K562 (cell line): ENCODE results near the gene PDE6G. TPM values are rescaled to one million over a fixed set of nuclear protein-coding genes. Genes with fewer than 3 reads are reported as not detected.

Source experiments
- ATAC-seq: fragments of 200-7000 bp; cut with Tn5 transposase; 3 replicates; pipeline ENCODE4 v1.9.1; 2020; ENCODE audit warnings: moderate library complexity
- BruUV-seq: library from RNA; stranded (reverse); fragments of 400-500 nt; replicated peaks from 2 replicates; lab custom pipeline; 2021; lab: Mats Ljungman, UMichigan
- CTCF ChIA-PET: fragments of 300-600 bp; formaldehyde crosslinking; extraction: SDS; loops from one replicate; lab custom pipeline; 2021; ENCODE audit warnings: low intra/inter-chr PET ratio; lab: Yijun Ruan, JAX
- POLR2A ChIA-PET: fragments of 300-600, 350-650 bp; sonication (Branson Sonifier 250); formaldehyde crosslinking; extraction: SDS; loops from one replicate; lab custom pipeline; 2021; ENCODE audit warnings: antibody characterized with exemption, inconsistent platforms; lab: Yijun Ruan, JAX
- DNase-seq, 4 experiments: peaks; one replicate each; pipeline versions ENCODE4 v3.0.0 to v3.0.0-alpha.2; 2011 to 2018; ENCODE audit warnings: low spot score in 3 of 4, mixed read lengths in 3 of 4; ENCODE audit errors: extremely low read depth in 1 of 4
- FAIRE-seq: peaks from 2 replicates; lab custom pipeline; 2011; peaks lifted over from hg19 to GRCh38; lab: Jason Lieb, UNC
- H2AFZ ChIP-seq: 2 replicates; pipeline ENCODE4 v1.6.0; 2011; ENCODE audit warnings: low read depth, low read length, control low read depth, inconsistent platforms
- H3K27ac ChIP-seq: fragments of 200-600 bp; 3 replicates; pipeline ENCODE4 v1.8.0; 2011; ENCODE audit warnings: low read depth, mild to moderate bottlenecking, control low read depth, inconsistent platforms, low read length, moderate library complexity, mixed read lengths; ENCODE audit errors: extremely low read depth
- H3K27me3 ChIP-seq, 2 experiments: fragments of 300-600 bp in 1 of 2; 2 replicates in 1 of 2; 3 replicates in 1 of 2; pipeline versions ENCODE4 v1.6.0 to v1.8.0; 2011; ENCODE audit warnings: inconsistent platforms in 2 of 2, low read length in 2 of 2, mild to moderate bottlenecking in 1 of 2, mixed read lengths in 1 of 2, moderate library complexity in 1 of 2; ENCODE audit not compliant: control insufficient read depth in 2 of 2, insufficient read depth in 2 of 2
- H3K36me3 ChIP-seq: fragments of 300-600 bp; 3 replicates; pipeline ENCODE4 v1.8.0; 2011; ENCODE audit warnings: mild to moderate bottlenecking, low read length, inconsistent platforms; ENCODE audit not compliant: control insufficient read depth, insufficient read depth
- H3K4me1 ChIP-seq, 2 experiments: fragments of 200-600 bp in 1 of 2; replicated peaks in 1 of 2; 2 replicates in 1 of 2; 3 replicates in 1 of 2; pipeline versions ENCODE4 v1.5.1 to v1.8.0; 2011; ENCODE audit warnings: inconsistent platforms in 2 of 2, low read length in 2 of 2, mild to moderate bottlenecking in 1 of 2, mixed read lengths in 1 of 2, moderate library complexity in 1 of 2; ENCODE audit not compliant: control insufficient read depth in 2 of 2, insufficient read depth in 2 of 2
- H3K4me2 ChIP-seq: 2 replicates; pipeline ENCODE4 v1.6.1; 2011; ENCODE audit warnings: low read length, control low read depth, inconsistent platforms, mixed read lengths; ENCODE audit not compliant: insufficient read depth
- H3K4me3 ChIP-seq: fragments of 200-600 bp; sonication (generic), shearing (Covaris generic); 2 replicates; pipeline ENCODE4 v1.5.1; 2016; ENCODE audit warnings: control low read depth, inconsistent platforms
- H3K79me2 ChIP-seq: fragments of 200-600 bp; 3 replicates; pipeline ENCODE4 v1.8.0; 2011; ENCODE audit warnings: low read length, inconsistent platforms; ENCODE audit not compliant: control insufficient read depth, insufficient read depth
- H3K9ac ChIP-seq, 2 experiments: 2 replicates each; pipeline versions ENCODE4 v1.6.0 to v1.6.1; 2011; ENCODE audit warnings: low read depth in 2 of 2, low read length in 2 of 2, control low read depth in 1 of 2, inconsistent platforms in 1 of 2, mild to moderate bottlenecking in 1 of 2, mixed read lengths in 1 of 2; ENCODE audit not compliant: insufficient read depth in 1 of 2
- H3K9me1 ChIP-seq: one replicate; pipeline ENCODE4 v1.6.0; 2011; ENCODE audit warnings: inconsistent platforms, mild to moderate bottlenecking, low read length, moderate library complexity; ENCODE audit not compliant: control insufficient read depth, insufficient read depth
- H3K9me3 ChIP-seq: replicated peaks from 2 replicates; pipeline ENCODE4 v1.5.1; 2011; ENCODE audit warnings: low read depth, low read length, inconsistent platforms; ENCODE audit not compliant: control insufficient read depth, insufficient read depth
- H4K20me1 ChIP-seq: replicated peaks from 2 replicates; pipeline ENCODE4 v1.6.1; 2011; ENCODE audit warnings: low read length, inconsistent platforms, mixed read lengths; ENCODE audit not compliant: control insufficient read depth, insufficient read depth
- ELF1 ChIP-seq: fragments of 200-800 bp; sonication (Bioruptor generic); IDR thresholded peaks from 2 replicates; pipeline ENCODE4 v1.6.1; 2016; ENCODE audit warnings: missing genetic modification characterization, missing compliant biosample characterization
- HOMEZ ChIP-seq: fragments of 250-450 bp; sonication (Bioruptor Pico); IDR thresholded peaks from 2 replicates; pipeline ENCODE4 v1.4.0; 2020; ENCODE audit warnings: mild to moderate bottlenecking, moderate library complexity
- MBD2 ChIP-seq: sonication (generic); IDR thresholded peaks from 2 replicates; pipeline ENCODE4 v1.6.1; 2016; ENCODE audit warnings: low read depth, borderline replicate concordance
- MTA2 ChIP-seq: fragments of 450-650 bp; IDR thresholded peaks from 2 replicates; pipeline ENCODE4 v1.6.1; 2016; ENCODE audit warnings: low read depth
- RBM15 ChIP-seq: fragments of 200-400 bp; formaldehyde crosslinking; IDR thresholded peaks from 2 replicates; pipeline ENCODE4 v1.6.1; 2018; ENCODE audit warnings: mild to moderate bottlenecking, low read length, moderate library complexity; ENCODE audit not compliant: insufficient read depth
- REST ChIP-seq, 2 experiments: fragments of 450-650 bp; formaldehyde crosslinking in 1 of 2; IDR thresholded peaks; 2 replicates each; pipeline versions ENCODE4 v1.4.0 to v1.6.1; 2014 to 2020; ENCODE audit warnings: mild to moderate bottlenecking in 2 of 2, borderline replicate concordance in 1 of 2, low read depth in 1 of 2
- SLC30A9 ChIP-seq: fragments of 250-450 bp; sonication (Bioruptor Pico); IDR thresholded peaks from 2 replicates; pipeline ENCODE4 v1.8.0; 2022; ENCODE audit warnings: mild to moderate bottlenecking, moderate library complexity
- ZBTB33 ChIP-seq: sonication (generic); formaldehyde crosslinking; IDR thresholded peaks from 2 replicates; pipeline ENCODE4 v1.8.1; 2023; ENCODE audit warnings: mild to moderate bottlenecking, missing genetic modification reagents
- ZNF124 ChIP-seq: sonication (generic); formaldehyde crosslinking; IDR thresholded peaks from 2 replicates; pipeline ENCODE4 v1.8.1; 2022; ENCODE audit warnings: missing genetic modification reagents
- ZNF253 ChIP-seq: fragments of 250-450 bp; sonication (Bioruptor Pico); conservative IDR thresholded peaks from 2 replicates; pipeline ENCODE4 v1.6.1; 2021; ENCODE audit warnings: mild to moderate bottlenecking
- ZNF76 ChIP-seq: fragments of 250-450 bp; sonication (Bioruptor Pico); IDR thresholded peaks from 2 replicates; pipeline ENCODE4 v1.4.0; 2020; ENCODE audit warnings: mild to moderate bottlenecking, moderate library complexity, borderline replicate concordance
- WGBS: fragments of 100-300 bp; shearing (Covaris generic); methylation state at CpG from one replicate; pipeline ENCODE4 v1.1.6; 2016; ENCODE audit warnings: low coverage, mixed read lengths; ENCODE audit not compliant: insufficient coverage; ENCODE audit errors: missing lambda C conversion rate; 5-methylcytosine and 5-hydroxymethylcytosine counted together
- in situ Hi-C: fragments of 300-500 bp; cut with MboI; formaldehyde crosslinking; loops from 4 replicates; pipeline ENCODE4 v1.15.0; 2018; ENCODE audit warnings: inconsistent platforms, mixed read lengths
- intact Hi-C: fragments of 100-400 bp; cut with micrococcal nuclease; formaldehyde crosslinking; loops from 2 replicates; pipeline ENCODE4 v1.14.2; 2022
- polyA plus RNA-seq, 8 experiments: library from polyadenylated mRNA; depleted of rRNA in 4 of 8; stranded (reverse) in 5 of 8; unstranded in 3 of 8; fragments of >200 nt; fragmentation: Nextera tagmentation in 2 of 8; fragmentation: Illumina TruSeq in 1 of 8; extraction: Ambion mirVana in 2 of 8; extraction: Trizol in 1 of 8; gene quantifications; 2 replicates each; pipeline versions ENCODE4 v1.2.1 to v1.2.3, GENCODE V29; 2011 to 2014; ENCODE audit warnings: inconsistent platforms in 1 of 8, missing spikeins in 1 of 8
- total RNA-seq, 7 experiments: library from RNA; depleted of rRNA in 6 of 7; stranded (reverse); fragments of >200 nt in 6 of 7; fragmentation: Illumina TruSeq in 2 of 7; extraction: Trizol in 2 of 7; gene quantifications; 2 replicates each; pipeline versions ENCODE4 v1.2.1 to v1.2.3, GENCODE V29; 2011 to 2021; ENCODE audit warnings: low replicate concordance in 1 of 7

PDE6G gene
- total and polyA plus RNA-seq, 9 of the 15 experiments (the other 6 are each of a cell fraction or from before 2014, with no cell fraction given) = 0.14 to 0.59 TPM; not detected in 7

GRCh38 chr17:81630274-81630673 lies 26.1 kb downstream of the PDE6G start:
- H3K79me2 ChIP-seq = peaks cover 57% of the 10 kb centered on the region
- H3K27me3 ChIP-seq = no peaks in the 10 kb centered on the region
- H3K9ac ChIP-seq = no peak overlapping the region
- peaks cover 3 to 6% of the 10 kb centered on the region in 2 experiments; a peak in 4 of 5 replicates for H3K4me1 ChIP-seq
- no peaks in the 10 kb centered on the region for H3K9me1 ChIP-seq
- intact Hi-C loops = no loop called here
- H3K4me3 ChIP-seq = no peak overlapping the region
- H3K36me3 ChIP-seq = peaks cover 81% of the 10 kb centered on the region
- no peak for FAIRE-seq
- no peak overlapping the region for H2AFZ ChIP-seq
- DNase-seq = no peak
- H3K4me2 ChIP-seq = no peak overlapping the region
- H3K9me3 ChIP-seq = no peaks in the 10 kb centered on the region
- in situ Hi-C loops = no loop called here
- ChIA-PET POLR2A (interaction anchor here (0.7 to 0.9 kb wide), 4 partner anchors 13 to 229 kb away, joined by 3 to 7 read pairs (median 4); partner anchors contain the start of gene FAAP100), CTCF (no interaction called here)
- no peak for ATAC-seq
- H3K27ac ChIP-seq = no peak overlapping the region
- WGBS = 90% methylated on average over 8 of the region's 8 CpGs
- H4K20me1 ChIP-seq = peaks cover under 1% of the 10 kb centered on the region; the same call in 1 of the 2 replicates
- BruUV-seq = no TSS peak
- TF ChIP-seq RBM15 = no peak
- no peak for TF ChIP-seq ELF1
- TF ChIP-seq MTA2 = no peak
- no peak for TF ChIP-seq ZNF253 (CRISPR knock-in tag)
- no peak for TF ChIP-seq MBD2
- no peak for TF ChIP-seq ZBTB33 (CRISPR knock-in tag)
- TF ChIP-seq REST (IDR thresholded peaks at IDR 0.05; ENCODE audit: borderline replicate concordance) = no peak
- TF ChIP-seq REST (CRISPR knock-in tag; IDR thresholded peaks at IDR 0.05; ENCODE audit: low read depth) = no peak
- TF ChIP-seq ZNF124 (CRISPR knock-in tag) = no peak
- no peak for TF ChIP-seq SLC30A9 (CRISPR knock-in tag)
- no peak for TF ChIP-seq ZNF76 (CRISPR knock-in tag)
- no peak for TF ChIP-seq HOMEZ (CRISPR knock-in tag)
